Dedifferentiated amniotic fluid mesenchymal stem cell (primary cell): ENCODE data around the gene ME3.

Experiments
- DNase-seq: peaks from one replicate; pipeline ENCODE4 v3.0.0-alpha.2; 2016; ENCODE audit errors: extremely low spot score

ME3 gene

GRCh38 chr11:86489442-86489841 is 183.0 kb downstream of the ME3 start:
- DNase-seq = no peak

GRCh38 chr11:86488553-86488952 is 183.9 kb downstream of the ME3 start:
- no peak for DNase-seq

- DNase-seq = no peak
Measured at GRCh38 chr11:86487671-86488070, 184.7 kb downstream of the ME3 start.

- no peak for DNase-seq
Measured at GRCh38 chr11:86486261-86487030, 186.0 kb downstream of the ME3 start.

- DNase-seq = no peak
Measured at GRCh38 chr11:86484795-86485166, 187.6 kb downstream of the ME3 start.

GRCh38 chr11:86483940-86484794 is 188.2 kb downstream of the ME3 start:
- DNase-seq = peak; percentile 33

- no peak for DNase-seq
Measured at GRCh38 chr11:86483610-86483939, 188.8 kb downstream of the ME3 start.

- DNase-seq = no peak
Measured at GRCh38 chr11:86482692-86483091, 189.7 kb downstream of the ME3 start.

GRCh38 chr11:86481399-86481798 is 191.0 kb downstream of the ME3 start:
- DNase-seq = no peak

- no peak for DNase-seq
Measured at GRCh38 chr11:86478348-86478747, 194.1 kb downstream of the ME3 start.

- DNase-seq = no peak
Measured at GRCh38 chr11:86477495-86478155, 194.8 kb downstream of the ME3 start.

GRCh38 chr11:86476109-86476861 is 196.1 kb downstream of the ME3 start:
- DNase-seq = no peak

GRCh38 chr11:86475027-86475426 is 197.4 kb downstream of the ME3 start:
- no peak for DNase-seq

- no peak for DNase-seq
Measured at GRCh38 chr11:86473991-86474833, 198.2 kb downstream of the ME3 start.

GRCh38 chr11:86469491-86470388 is 202.7 kb downstream of the ME3 start:
- DNase-seq = no peak

- no peak for DNase-seq
Measured at GRCh38 chr11:86468169-86468568, 204.2 kb downstream of the ME3 start.

- DNase-seq = no peak
Measured at GRCh38 chr11:86464509-86465221, 207.8 kb downstream of the ME3 start.

- DNase-seq = no peak
Measured at GRCh38 chr11:86463955-86464354, 208.5 kb downstream of the ME3 start.

- no peak for DNase-seq
Measured at GRCh38 chr11:86463120-86463519, 209.3 kb downstream of the ME3 start.
